Large intestine (tissue), 3 donors: ENCODE results near the gene AFF2. TPM values are rescaled to one million over a fixed set of nuclear protein-coding genes. Genes with fewer than 3 reads are reported as not detected.

Experiments
- DNase-seq, 2 donors: peaks; one replicate each; pipeline versions ENCODE4 v3.0.0 to v3.0.0-alpha.2; 2013
- H3K27ac ChIP-seq: one replicate; pipeline ENCODE4 v1.5.1; 2013; ENCODE audit warnings: low read length
- H3K27me3 ChIP-seq: 2 replicates; pipeline ENCODE4 v1.6.1; 2013; ENCODE audit warnings: low read length; ENCODE audit not compliant: control insufficient read depth, insufficient read depth
- H3K36me3 ChIP-seq: 2 replicates; pipeline ENCODE4 v1.6.1; 2013; ENCODE audit warnings: low read length; ENCODE audit not compliant: control insufficient read depth, insufficient read depth
- H3K4me1 ChIP-seq: one replicate; pipeline ENCODE4 v1.6.1; 2013; ENCODE audit warnings: low read length; ENCODE audit not compliant: control insufficient read depth, insufficient read depth
- H3K4me3 ChIP-seq: one replicate; pipeline ENCODE4 v1.5.1; 2013; ENCODE audit warnings: low read length
- H3K9me3 ChIP-seq: one replicate; pipeline ENCODE4 v1.6.1; 2013; ENCODE audit warnings: mild to moderate bottlenecking, low read depth, low read length, moderate library complexity; ENCODE audit not compliant: control insufficient read depth
- WGBS: methylation state at CpG from one replicate; pipeline ENCODE4 v1.1.5; 2013; ENCODE audit warnings: low lambda C conversion rate; ENCODE audit not compliant: insufficient coverage; 5-methylcytosine and 5-hydroxymethylcytosine counted together
- polyA plus RNA-seq: library from polyadenylated mRNA; unstranded; fragments of 120-200 nt; gene quantifications from one replicate; pipeline ENCODE4 v1.2.1, GENCODE V29; 2013

Gene AFF2
- polyA plus RNA-seq, 1 donor = 1.6 TPM

DNA sequence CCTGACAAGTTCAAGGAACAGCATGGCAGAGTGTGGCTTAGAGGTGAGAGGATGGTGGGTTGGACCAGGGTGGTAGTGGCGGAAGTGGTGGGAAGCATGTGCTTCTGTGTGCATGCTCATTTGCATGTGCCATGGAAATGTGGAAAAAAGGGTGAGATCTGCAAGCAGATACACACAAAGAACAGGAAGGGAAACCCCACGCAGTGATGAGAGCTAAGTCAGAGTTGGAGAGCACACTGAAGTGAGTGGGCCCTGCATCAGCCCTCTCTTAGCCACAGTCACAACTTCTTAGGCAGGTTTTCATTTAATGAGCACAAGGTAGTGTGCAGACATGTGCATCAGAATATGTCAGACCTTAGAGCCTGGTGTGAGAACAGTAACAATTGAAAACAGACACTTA is 483.8 kb downstream of the AFF2 start:
- no CpG with 5 or more reads among the region's 2 CpGs for WGBS
- no peaks in the 10 kb centered on the region for H3K9me3 ChIP-seq

DNA sequence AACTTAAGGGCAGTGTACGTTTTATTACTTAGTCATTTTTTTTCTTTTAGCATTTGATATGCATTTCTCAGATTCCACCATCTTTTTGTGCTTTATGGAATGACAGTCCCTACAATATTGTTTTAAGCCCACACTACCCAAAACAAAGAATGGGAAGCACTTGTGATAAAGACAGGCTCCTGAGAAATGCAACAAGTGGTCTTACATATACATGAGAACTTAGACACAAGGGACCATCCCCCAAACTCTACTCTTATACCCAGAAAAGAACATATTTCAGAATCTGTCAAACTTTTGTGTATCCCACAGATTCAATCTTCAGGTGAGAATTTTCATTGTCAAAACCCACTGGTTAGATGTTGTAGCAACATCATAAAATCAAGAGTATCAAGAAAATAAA is 491.1 kb downstream of the AFF2 start:
- WGBS = no CpG with 5 or more reads among the region's 1 CpG
- no peaks in the 10 kb centered on the region for H3K27me3 ChIP-seq
- H3K27ac ChIP-seq = no peak overlapping the region
- H3K4me1 ChIP-seq = peaks cover 10% of the 10 kb centered on the region
- no peak for DNase-seq
- no peak overlapping the region for H3K4me3 ChIP-seq
- no peaks in the 10 kb centered on the region for H3K9me3 ChIP-seq
- H3K36me3 ChIP-seq = no peaks in the 10 kb centered on the region

More for the DNA sequence above, 483.8 kb downstream of the AFF2 start:
- DNase-seq = no peak
- Histone ChIP-seq H3K4me3 (no peak overlapping the region), H3K27me3 (no peaks in the 10 kb centered on the region), H3K4me1 (peaks cover 24% of the 10 kb centered on the region), H3K36me3 (no peaks in the 10 kb centered on the region), H3K27ac (peak overlapping the region; percentile 6)

DNA sequence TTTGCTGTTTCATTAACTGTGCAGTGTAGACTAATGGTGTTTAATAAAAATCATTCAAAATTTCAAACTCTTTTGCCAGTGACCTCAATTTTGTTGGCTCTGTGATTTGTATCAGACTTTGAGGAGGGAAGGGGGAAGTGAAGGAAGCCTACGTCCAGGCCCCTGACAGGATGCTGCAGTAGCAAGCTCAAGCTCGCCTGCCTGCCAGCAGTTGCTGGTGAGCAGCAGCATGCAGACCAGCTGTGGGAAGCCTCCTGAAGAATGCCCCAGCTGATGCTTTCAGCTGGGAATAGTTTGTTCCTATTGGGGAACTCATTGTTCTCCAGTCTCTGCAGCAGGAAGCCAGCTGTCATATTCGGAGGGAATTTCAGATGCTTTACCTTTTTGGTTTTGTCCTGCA is 495.2 kb downstream of the AFF2 start:
- no peaks in the 10 kb centered on the region for H3K36me3 ChIP-seq
- WGBS = no CpG with 5 or more reads among the region's 3 CpGs
- H3K9me3 ChIP-seq = no peaks in the 10 kb centered on the region
- no peak for DNase-seq
- no peaks in the 10 kb centered on the region for H3K27me3 ChIP-seq
- no peak overlapping the region for H3K27ac ChIP-seq
- H3K4me3 ChIP-seq = no peak overlapping the region
- H3K4me1 ChIP-seq = peaks cover 6% of the 10 kb centered on the region

DNA sequence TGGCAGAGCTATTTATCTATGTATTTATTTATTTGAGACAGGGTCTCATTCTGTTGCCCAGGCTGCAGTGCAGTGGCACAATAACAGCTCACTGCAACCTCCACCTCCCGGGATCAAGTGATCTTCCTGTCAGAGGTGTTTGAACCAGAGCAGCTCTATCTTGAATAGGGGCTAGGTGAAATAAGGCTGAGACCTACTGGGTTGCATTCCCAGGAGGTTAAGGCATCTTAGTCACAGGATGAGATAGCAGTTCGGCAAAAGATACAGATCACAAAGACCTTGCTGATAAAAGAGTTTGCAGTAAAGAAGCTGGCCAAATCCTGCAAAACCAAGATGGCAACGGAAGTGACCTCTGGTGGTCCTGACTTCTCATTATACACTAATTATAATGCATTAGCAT is 501.9 kb downstream of the AFF2 start:
- DNase-seq = no peak
- no CpG with 5 or more reads among the region's 3 CpGs for WGBS
- H3K27ac ChIP-seq = no peak overlapping the region
- H3K36me3 ChIP-seq = no peaks in the 10 kb centered on the region
- peaks cover 6% of the 10 kb centered on the region for H3K4me1 ChIP-seq
- H3K4me3 ChIP-seq = no peak overlapping the region
- no peaks in the 10 kb centered on the region for H3K9me3 ChIP-seq
- no peaks in the 10 kb centered on the region for H3K27me3 ChIP-seq

DNA sequence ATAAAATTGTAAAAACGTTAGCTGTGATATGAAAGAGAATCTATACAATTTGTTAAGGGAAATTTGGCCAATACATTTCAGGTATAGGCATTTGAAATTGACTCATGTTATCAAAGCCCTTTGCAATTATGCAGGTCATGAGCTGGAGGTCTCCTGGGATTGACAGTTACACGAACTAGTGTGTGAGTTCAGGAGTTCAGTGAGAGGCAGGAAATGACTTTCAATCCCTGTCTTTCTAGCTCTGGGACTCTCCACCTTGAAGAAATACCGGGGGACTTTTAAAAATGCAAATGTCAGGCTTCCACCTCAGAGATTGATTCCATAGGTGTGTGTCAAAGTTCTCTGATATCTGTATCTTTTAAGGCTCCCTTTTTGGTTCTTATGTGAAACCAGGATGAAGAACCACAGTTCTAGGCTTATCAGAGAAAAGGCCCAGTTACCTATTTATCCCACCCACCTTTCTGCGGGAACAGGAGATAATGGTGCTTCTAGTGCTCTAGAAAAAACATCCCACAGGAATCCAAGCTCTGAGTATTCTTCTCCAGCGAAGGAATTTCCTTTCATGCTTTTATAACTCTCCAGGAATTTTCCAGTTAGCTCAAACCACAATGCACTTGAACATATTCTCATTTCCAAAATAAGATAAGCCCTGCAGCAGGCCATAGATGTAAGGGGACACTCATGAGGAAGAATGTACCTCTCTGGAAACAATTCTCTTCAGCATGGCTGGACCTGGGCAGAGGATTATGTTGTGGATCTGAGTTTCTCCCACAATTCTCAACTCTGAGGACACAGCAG is 503.6 kb downstream of the AFF2 start:
- H3K27me3 ChIP-seq = no peaks in the 10 kb centered on the region
- WGBS = no CpG with 5 or more reads among the region's 5 CpGs

DNA sequence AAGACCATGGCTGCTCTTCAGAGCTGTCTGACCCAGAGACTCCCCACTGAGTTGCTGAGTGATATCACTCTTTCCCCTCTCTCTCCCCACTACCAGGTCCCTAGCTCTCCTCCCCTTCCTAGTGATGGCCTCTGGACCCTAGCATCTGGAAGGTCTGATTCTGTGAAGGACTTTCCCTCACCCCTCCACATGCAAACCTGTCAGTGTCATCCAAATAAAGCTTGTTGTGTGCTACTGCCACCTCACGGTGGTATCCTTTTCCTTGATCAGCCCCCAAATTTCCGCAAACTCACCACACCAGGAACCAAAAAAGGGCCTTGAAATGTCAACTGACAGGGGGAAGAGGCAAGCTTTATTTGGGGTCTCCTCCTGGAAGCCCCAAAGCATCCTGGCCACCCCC is 504.5 kb downstream of the AFF2 start:
- Histone ChIP-seq H3K27me3 (no peaks in the 10 kb centered on the region), H3K4me3 (no peak overlapping the region), H3K27ac (no peak overlapping the region), H3K4me1 (peaks cover 6% of the 10 kb centered on the region), H3K9me3 (no peaks in the 10 kb centered on the region), H3K36me3 (no peaks in the 10 kb centered on the region)
- DNase-seq = no peak
- no CpG with 5 or more reads among the region's 2 CpGs for WGBS

More for the DNA sequence above, 503.6 kb downstream of the AFF2 start:
- H3K36me3 ChIP-seq = no peaks in the 10 kb centered on the region
- H3K27ac ChIP-seq = no peak overlapping the region
- H3K4me3 ChIP-seq = no peak overlapping the region
- no peaks in the 10 kb centered on the region for H3K4me1 ChIP-seq
- no peak for DNase-seq
- H3K9me3 ChIP-seq = no peaks in the 10 kb centered on the region

DNA sequence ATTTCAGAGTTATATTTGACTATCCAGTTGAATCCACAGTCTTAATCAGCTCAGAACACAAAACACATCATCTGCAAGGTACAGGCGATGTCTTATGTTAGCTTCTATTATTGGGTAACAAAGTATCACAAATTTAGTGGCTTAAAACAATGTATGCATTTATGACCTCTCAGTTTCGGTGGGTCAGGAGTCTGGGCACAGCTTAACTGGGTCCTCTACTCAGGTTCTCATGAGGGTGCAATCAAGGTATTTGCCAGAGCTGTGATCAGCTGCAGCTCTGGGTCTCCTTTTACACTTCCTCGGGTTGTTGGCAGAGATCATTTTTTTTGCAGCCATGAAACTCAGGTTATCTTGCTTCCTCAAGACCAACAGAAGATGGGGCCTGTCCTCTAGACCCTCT is 505.8 kb downstream of the AFF2 start:
- no peaks in the 10 kb centered on the region for H3K36me3 ChIP-seq
- H3K4me3 ChIP-seq = no peak overlapping the region
- no peak for DNase-seq
- H3K9me3 ChIP-seq = no peaks in the 10 kb centered on the region
- H3K27me3 ChIP-seq = no peaks in the 10 kb centered on the region
- WGBS = no CpG with 5 or more reads among the region's 3 CpGs
- no peak overlapping the region for H3K27ac ChIP-seq
- peaks cover 14% of the 10 kb centered on the region for H3K4me1 ChIP-seq

DNA sequence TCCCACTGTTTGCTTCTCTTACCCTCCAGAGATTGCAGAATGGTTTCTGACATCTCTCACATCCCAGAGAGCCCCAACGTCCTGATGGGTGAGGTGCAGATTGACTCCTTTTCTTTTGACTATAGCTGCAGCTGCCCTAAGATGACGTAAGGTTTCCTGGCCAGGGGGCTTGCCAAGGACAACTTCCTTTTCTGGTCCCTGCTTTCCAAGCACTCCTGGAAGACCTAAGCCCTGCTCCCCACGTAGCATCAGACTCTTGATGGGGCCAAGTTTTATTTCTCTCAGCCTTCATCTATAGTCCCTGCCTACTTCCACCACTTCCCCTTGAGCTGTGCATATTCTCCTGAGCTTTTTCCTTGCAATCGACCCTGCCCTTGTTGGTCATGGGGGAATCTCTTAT is 507.0 kb downstream of the AFF2 start:
- peaks cover 17% of the 10 kb centered on the region for H3K4me1 ChIP-seq
- H3K27ac ChIP-seq = no peak overlapping the region
- no peaks in the 10 kb centered on the region for H3K9me3 ChIP-seq
- no peaks in the 10 kb centered on the region for H3K27me3 ChIP-seq
- no CpG with 5 or more reads among the region's 4 CpGs for WGBS
- DNase-seq = no peak
- H3K4me3 ChIP-seq = no peak overlapping the region
- no peaks in the 10 kb centered on the region for H3K36me3 ChIP-seq

DNA sequence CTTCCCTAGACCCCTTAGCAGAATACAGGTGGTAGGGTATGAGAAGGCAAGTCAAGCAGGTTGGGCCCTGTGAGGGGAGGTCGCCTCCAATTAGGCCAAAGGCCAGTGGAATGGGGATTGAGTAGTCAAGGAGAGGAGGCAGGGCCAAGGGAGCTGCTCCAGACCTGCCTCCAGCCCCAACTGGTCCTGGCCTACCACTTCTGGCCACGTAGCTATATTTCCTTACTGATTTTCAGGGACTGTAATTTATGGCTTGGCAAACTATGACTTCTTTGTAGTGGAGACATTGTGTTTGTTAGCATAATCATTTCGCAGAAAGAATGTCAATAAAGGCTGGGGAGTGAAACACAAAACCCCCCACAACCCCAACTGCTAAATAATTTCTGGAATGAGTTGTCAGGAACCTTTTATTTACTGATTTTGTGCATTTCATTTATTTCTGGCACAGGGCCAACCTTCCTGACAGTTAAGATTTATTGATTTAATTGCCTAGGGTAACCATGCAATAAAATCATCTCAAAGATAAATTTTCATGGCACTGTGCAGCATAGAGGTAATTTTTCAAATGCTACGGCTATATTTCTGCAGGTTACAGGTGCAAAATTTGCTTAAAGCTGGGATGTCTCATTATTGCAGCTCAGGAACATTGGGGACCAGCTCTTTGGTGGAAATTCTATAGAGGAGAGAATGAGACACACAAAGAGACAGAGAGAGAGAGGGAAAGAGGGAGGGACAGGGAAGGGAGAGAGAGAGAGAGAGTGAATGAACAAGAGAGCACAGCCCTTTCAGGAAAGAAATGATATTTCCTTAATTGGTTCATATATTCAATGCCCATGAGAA is 509.8 kb downstream of the AFF2 start:
- no peaks in the 10 kb centered on the region for H3K36me3 ChIP-seq
- DNase-seq = peak; percentile 20 to 69
- H3K27me3 ChIP-seq = no peaks in the 10 kb centered on the region
- no peaks in the 10 kb centered on the region for H3K9me3 ChIP-seq
- peaks cover 17% of the 10 kb centered on the region for H3K4me1 ChIP-seq
- H3K27ac ChIP-seq = peak overlapping the region; percentile 67
- H3K4me3 ChIP-seq = no peak overlapping the region
- no CpG with 5 or more reads among the region's 4 CpGs for WGBS

DNA sequence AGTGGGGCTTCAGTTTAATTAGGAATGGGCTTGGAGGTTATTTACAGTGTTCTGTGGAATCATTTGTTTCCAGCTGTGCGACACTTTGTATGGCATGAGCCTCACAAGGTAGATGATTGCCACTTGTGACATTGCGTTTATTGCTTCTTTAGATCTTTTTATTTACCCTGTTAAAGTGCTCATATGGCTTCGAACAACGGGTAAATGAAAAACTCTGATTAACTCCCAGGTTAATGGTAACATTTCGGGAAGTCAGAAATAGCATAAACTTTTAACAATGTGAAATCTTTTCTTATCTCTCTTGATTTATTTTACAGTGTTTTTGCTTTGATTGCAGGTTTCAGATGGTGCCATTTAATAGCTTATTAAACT is 510.4 kb downstream of the AFF2 start:
- 30% methylated on average over 3 of the region's 5 CpGs for WGBS
- Histone ChIP-seq H3K27me3 (no peaks in the 10 kb centered on the region), H3K36me3 (no peaks in the 10 kb centered on the region), H3K4me3 (no peak overlapping the region), H3K4me1 (peaks cover 17% of the 10 kb centered on the region), H3K9me3 (no peaks in the 10 kb centered on the region), H3K27ac (peak overlapping the region; percentile 67)
- no peak for DNase-seq
